ENCODE results near the gene SOX6.

Gene SOX6

DNA sequence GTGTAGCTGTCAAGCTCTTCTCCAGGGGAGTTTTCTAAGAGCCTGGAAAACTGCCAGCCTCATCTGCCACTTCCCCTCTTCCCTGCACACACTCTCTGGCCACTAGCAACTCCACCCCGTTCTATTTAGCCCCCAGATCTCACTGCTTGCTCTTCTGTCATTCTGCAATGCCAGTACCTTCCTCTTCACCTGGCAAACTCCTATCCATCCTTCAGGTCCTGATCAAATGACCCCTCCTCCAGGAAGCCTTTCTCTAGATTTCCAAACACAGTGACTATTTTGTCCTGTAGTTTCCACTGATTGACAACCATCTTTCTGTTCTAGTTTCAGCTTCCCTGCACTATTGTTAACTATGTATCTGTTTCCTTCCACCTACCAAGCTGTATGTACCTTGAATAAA, 437.7 kb downstream of the SOX6 start:
- DNase-seq: no peak

DNA sequence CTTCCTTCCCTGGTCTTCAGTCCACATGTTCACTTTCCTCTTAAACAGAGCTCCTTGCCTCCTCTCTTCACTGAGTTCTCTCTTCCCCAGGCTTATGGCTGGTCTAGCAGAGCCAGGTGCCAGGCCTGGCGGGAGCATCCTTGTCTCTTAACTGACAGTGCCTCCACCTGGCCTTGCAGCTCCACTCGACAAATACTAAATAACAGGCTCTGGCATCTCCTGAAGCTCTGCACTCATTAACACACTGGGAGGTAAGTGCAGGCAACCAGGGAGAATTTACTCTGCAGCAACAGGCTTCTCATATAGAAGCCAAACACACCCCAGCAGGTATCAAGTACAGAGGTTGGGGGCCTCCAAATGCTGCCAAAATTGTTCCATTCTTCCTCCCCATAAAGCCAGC, 438.1 kb downstream of the SOX6 start:
- no peak for DNase-seq

All from activated naive CD4-positive, alpha-beta T cell (primary cell).